Measurements from ENCODE around the gene STYXL2.

Gene STYXL2

DNA sequence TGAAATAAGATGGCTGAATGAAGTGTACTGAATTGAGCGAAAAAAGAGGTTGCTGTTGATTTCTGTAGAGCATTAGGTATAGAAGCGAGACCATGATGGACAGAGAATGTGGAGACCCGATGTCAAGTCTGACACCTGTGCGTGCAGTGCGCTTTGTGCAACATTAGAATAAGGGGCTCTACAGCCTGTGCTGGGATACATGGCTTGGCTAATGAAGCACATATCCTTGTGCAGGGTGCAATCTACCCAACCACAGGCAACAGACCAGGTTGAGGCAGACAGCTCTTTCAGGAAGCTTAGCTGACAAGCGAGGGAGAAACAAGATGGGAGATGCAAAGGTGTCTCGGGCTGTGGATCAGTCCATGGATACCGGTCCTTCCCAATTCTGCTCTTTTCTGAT lies 22.6 kb upstream of the STYXL2 start:
- DNase-seq, result no peak
- Mint-ChIP-seq H3K27ac (no peak overlapping the region), H3K27me3 (ENCODE audit: low read depth, poor library complexity) (peaks cover 3% of the 10 kb centered on the region), H3K9me3 (no peaks in the 10 kb centered on the region), H3K4me1 (peaks cover 8% of the 10 kb centered on the region), H3K4me3 (no peak overlapping the region), H3K36me3 (ENCODE audit: low read depth) (no peaks in the 10 kb centered on the region)
- TF ChIP-seq, protein P1, sequence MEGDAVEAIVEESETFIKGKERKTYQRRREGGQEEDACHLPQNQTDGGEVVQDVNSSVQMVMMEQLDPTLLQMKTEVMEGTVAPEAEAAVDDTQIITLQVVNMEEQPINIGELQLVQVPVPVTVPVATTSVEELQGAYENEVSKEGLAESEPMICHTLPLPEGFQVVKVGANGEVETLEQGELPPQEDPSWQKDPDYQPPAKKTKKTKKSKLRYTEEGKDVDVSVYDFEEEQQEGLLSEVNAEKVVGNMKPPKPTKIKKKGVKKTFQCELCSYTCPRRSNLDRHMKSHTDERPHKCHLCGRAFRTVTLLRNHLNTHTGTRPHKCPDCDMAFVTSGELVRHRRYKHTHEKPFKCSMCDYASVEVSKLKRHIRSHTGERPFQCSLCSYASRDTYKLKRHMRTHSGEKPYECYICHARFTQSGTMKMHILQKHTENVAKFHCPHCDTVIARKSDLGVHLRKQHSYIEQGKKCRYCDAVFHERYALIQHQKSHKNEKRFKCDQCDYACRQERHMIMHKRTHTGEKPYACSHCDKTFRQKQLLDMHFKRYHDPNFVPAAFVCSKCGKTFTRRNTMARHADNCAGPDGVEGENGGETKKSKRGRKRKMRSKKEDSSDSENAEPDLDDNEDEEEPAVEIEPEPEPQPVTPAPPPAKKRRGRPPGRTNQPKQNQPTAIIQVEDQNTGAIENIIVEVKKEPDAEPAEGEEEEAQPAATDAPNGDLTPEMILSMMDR (IDR thresholded peaks at IDR 0.05), result no peak

DNA sequence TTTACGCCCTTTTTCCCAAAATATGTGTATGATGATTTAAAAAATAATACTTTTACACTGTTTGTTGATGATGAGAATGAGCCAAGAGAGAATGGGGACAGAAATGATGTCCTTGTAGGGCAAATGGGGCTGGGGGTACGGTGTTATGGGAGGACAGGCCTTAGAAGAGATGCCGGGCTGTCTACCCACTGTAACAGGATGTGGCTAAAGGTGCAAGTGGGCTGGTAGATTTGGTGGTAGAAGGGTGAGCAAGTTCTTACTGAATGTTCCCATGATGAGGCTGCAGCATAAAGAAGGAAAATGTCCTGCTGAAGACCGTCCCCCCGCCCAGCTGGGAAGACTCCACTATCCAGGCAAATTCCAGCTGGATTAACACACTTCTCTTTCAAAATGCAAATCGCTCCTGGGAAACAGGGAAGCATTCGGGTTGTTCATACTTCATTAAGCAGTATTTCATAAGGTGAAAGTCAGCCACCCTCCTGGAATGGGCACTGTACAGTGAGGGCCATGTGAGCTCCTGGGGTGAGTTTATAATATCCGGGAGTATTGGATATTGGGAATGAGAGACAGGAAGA lies 17.7 kb upstream of the STYXL2 start:
- H3K9me3 Mint-ChIP-seq, result no peaks in the 10 kb centered on the region

DNA sequence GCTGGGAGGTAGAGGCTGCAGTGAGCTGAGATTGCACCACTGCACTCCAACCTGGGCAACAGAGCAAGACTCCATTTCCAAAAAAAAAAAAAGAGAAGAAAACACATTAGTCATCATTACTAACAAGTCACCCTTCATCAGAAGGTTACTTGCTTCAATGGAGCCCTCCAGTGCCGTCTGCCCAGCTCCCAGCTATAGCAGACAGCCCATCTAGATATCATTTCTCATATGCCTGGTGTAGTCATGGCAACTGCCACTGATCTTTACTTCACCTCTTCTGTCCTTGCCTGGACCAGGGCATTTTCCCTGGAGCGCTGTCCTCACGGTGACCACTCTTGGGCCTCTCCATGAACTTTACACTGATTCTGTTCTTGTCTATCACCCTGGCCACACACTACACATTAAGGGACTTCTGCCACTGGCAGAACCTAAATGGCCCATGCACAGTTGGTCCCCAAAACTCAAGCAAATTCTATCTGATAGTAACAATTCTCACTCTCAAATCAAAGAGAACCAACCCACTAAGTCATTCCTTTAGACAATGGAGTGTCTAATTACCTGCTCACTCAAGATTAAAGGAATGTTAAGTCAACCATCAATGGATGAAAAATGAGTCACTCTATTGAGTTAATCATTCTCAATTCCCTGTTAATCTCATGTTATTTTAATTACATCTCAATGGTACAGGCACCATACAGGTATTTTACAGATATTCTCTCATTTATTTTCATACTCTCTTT lies 16.6 kb upstream of the STYXL2 start:
- Mint-ChIP-seq H3K27me3 (ENCODE audit: low read depth, poor library complexity) (peaks cover 7% of the 10 kb centered on the region), H3K27ac (no peak overlapping the region), H3K4me3 (no peak overlapping the region)

More for the DNA sequence above, 17.7 kb upstream of the STYXL2 start:
- Mint-ChIP-seq H3K27ac (no peak overlapping the region), H3K4me3 (no peak overlapping the region), H3K27me3 (ENCODE audit: low read depth, poor library complexity) (peaks cover 5% of the 10 kb centered on the region), H3K36me3 (ENCODE audit: low read depth) (no peaks in the 10 kb centered on the region), H3K4me1 (no peaks in the 10 kb centered on the region)
- TF ChIP-seq, protein P1 (IDR thresholded peaks at IDR 0.05), result no peak
- no peak for DNase-seq

DNA sequence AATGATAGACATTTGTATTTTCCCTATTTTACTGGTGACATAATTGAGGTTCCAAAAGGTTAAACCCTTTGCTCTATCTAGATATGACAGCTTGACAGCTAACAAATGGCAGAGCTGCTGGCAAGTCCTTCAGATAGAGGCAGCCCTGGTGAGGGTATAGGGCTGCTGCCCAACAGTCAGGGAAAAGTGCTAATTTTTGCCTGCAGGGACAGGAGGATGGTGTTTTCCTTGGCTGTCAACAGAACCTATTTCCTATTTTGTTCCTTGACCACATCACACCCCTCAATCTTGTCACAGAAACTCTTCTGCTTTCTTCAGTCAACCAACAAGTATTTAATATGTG lies 16.0 kb upstream of the STYXL2 start:
- no peak for DNase-seq
- no peaks in the 10 kb centered on the region for H3K9me3 Mint-ChIP-seq

More for the DNA sequence above, 16.6 kb upstream of the STYXL2 start:
- Mint-ChIP-seq H3K9me3 (no peaks in the 10 kb centered on the region), H3K36me3 (ENCODE audit: low read depth) (no peaks in the 10 kb centered on the region), H3K4me1 (no peaks in the 10 kb centered on the region)
- no peak for DNase-seq
- TF ChIP-seq, protein P1 (IDR thresholded peaks at IDR 0.05), result no peak

DNA sequence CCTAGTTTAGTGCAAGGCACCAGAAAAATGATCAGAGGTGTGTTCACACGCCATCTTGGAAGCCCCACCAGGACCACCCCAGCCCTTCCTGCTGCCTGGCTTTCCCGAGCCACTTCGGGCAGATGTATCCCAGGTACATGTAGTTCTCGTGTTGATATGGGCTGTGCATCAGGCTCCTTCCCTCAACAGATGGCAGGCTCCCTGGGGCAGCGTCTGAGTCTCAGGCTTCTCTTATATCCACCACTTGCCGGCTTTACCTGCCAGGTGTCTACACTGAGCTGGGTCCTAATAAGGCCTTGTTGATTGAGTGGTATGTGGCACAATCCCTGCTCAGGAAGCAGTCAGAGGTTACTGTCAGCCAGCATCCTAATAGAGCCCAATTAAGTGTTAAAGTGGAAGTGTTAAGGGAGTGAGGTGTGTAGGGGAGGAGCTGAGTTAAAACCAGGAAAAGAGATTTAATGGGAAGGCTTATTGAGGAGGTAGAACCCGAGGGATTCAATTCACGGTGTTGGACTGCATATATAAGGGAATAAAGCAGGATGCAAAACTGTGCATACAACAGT lies 12.2 kb upstream of the STYXL2 start:
- no peak overlapping the region for H3K4me3 Mint-ChIP-seq
- no peaks in the 10 kb centered on the region for H3K9me3 Mint-ChIP-seq
- TF ChIP-seq, protein P1 (IDR thresholded peaks at IDR 0.05), result no peak
- peaks cover 9% of the 10 kb centered on the region for H3K27me3 Mint-ChIP-seq (ENCODE audit: low read depth, poor library complexity)
- H3K36me3 Mint-ChIP-seq (ENCODE audit: low read depth), result no peaks in the 10 kb centered on the region
- DNase-seq, result no peak
- H3K4me1 Mint-ChIP-seq, result no peaks in the 10 kb centered on the region
- H3K27ac Mint-ChIP-seq, result no peak overlapping the region

More for the DNA sequence above, 16.0 kb upstream of the STYXL2 start:
- H3K4me3 Mint-ChIP-seq, result no peak overlapping the region
- no peaks in the 10 kb centered on the region for H3K4me1 Mint-ChIP-seq
- H3K36me3 Mint-ChIP-seq (ENCODE audit: low read depth), result no peaks in the 10 kb centered on the region
- no peak overlapping the region for H3K27ac Mint-ChIP-seq
- TF ChIP-seq, protein P1 (IDR thresholded peaks at IDR 0.05), result no peak
- H3K27me3 Mint-ChIP-seq (ENCODE audit: low read depth, poor library complexity), result peaks cover 11% of the 10 kb centered on the region

All from nephron progenitor cell (in vitro differentiated cells).